ENCODE measurements around the gene KCNE4.
"Not testable (repeated sequence)": the region's sequence is repeated elsewhere in the genome, so short reads cannot be mapped to it uniquely, and the experiment has no call there.

KCNE4 gene

DNA sequence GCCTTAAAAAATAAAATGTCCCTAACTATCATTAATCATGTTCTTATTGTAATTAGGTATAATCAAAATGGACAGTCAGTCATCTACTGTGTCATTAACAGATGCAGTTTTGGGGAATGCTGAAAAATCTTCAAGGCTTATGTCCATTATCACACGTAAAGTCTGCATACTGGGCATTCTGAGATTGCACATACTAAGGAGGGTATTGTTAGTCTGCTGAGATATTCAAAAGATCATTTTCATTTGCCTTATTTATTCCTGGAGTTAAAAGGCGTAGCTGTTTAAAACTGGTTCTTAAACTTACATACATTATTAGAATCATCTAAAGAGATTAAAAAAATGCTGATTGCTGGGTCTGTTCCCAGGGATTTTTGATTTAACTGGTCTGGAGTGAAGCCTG is 27.4 kb downstream of the KCNE4 start:
- no peaks in the 10 kb centered on the region for H4K20me1 ChIP-seq (ENCODE audit: insufficient read depth, low read length, poor library complexity, severe bottlenecking)
- TF ChIP-seq, protein P1, sequence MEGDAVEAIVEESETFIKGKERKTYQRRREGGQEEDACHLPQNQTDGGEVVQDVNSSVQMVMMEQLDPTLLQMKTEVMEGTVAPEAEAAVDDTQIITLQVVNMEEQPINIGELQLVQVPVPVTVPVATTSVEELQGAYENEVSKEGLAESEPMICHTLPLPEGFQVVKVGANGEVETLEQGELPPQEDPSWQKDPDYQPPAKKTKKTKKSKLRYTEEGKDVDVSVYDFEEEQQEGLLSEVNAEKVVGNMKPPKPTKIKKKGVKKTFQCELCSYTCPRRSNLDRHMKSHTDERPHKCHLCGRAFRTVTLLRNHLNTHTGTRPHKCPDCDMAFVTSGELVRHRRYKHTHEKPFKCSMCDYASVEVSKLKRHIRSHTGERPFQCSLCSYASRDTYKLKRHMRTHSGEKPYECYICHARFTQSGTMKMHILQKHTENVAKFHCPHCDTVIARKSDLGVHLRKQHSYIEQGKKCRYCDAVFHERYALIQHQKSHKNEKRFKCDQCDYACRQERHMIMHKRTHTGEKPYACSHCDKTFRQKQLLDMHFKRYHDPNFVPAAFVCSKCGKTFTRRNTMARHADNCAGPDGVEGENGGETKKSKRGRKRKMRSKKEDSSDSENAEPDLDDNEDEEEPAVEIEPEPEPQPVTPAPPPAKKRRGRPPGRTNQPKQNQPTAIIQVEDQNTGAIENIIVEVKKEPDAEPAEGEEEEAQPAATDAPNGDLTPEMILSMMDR (conservative IDR thresholded peaks at IDR 0.05; ENCODE audit: low read length): no peak
- TF ChIP-seq EZH2phosphoT487 (IDR thresholded peaks at IDR 0.05; ENCODE audit: borderline replicate concordance): no peak
- no peaks in the 10 kb centered on the region for H3F3A ChIP-seq (ENCODE audit: low read depth)
- H3K9me2 ChIP-seq (replicated peaks; ENCODE audit: low read depth, low read length): no peaks in the 10 kb centered on the region
- H3K36me3 ChIP-seq (ENCODE audit: insufficient read depth, low read length): no peaks in the 10 kb centered on the region
- H2AFZ ChIP-seq (ENCODE audit: low read length): no peak overlapping the region
- H3K9me3 ChIP-seq (ENCODE audit: insufficient read depth, low read depth, low read length): no peaks in the 10 kb centered on the region
- H3K27me3 ChIP-seq (ENCODE audit: insufficient read depth, low read length, poor library complexity, severe bottlenecking): no peaks in the 10 kb centered on the region
- no peak overlapping the region for H3K9ac ChIP-seq (ENCODE audit: low read depth, low read length, poor library complexity, severe bottlenecking)
- H3K4me3 ChIP-seq (ENCODE audit: low read length, poor library complexity, severe bottlenecking): no peak overlapping the region
- H3K4me2 ChIP-seq (ENCODE audit: low read depth, low read length, poor library complexity, severe bottlenecking): no peak overlapping the region
- H3K79me2 ChIP-seq (ENCODE audit: insufficient read depth, low read length): no peaks in the 10 kb centered on the region
- H3K4me1 ChIP-seq (ENCODE audit: insufficient read depth, low read length, poor library complexity, severe bottlenecking): peaks cover 6% of the 10 kb centered on the region

DNA sequence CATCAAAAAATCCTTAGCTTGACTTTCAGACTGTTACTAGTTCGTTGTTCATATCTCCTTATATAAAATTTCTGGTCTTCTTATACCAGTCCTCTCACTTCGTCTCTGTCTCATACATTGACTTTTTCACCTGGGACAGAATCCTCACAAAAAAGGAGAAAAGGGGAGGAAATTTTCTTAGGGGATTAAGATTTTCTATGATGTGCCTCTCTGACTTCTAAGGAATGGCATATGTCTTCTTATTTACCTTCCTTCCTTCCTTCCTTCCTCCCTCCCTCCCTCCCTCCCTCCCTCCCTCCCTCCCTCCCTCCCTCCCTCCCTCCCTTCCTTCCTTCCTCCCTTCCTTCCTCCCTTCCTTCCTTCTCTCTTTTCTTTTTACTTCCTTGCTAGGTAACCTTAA is 27.9 kb downstream of the KCNE4 start:
- H3K4me2 ChIP-seq (ENCODE audit: low read depth, low read length, poor library complexity, severe bottlenecking): no peak overlapping the region
- H3K9me2 ChIP-seq (replicated peaks; ENCODE audit: low read depth, low read length): no peaks in the 10 kb centered on the region
- no peaks in the 10 kb centered on the region for H3F3A ChIP-seq (ENCODE audit: low read depth)
- no peaks in the 10 kb centered on the region for H4K20me1 ChIP-seq (ENCODE audit: insufficient read depth, low read length, poor library complexity, severe bottlenecking)
- no peak overlapping the region for H3K4me3 ChIP-seq (ENCODE audit: low read length, poor library complexity, severe bottlenecking)
- peaks cover 6% of the 10 kb centered on the region for H3K4me1 ChIP-seq (ENCODE audit: insufficient read depth, low read length, poor library complexity, severe bottlenecking)
- no peaks in the 10 kb centered on the region for H3K36me3 ChIP-seq (ENCODE audit: insufficient read depth, low read length)
- no peaks in the 10 kb centered on the region for H3K9me3 ChIP-seq (ENCODE audit: insufficient read depth, low read depth, low read length)
- no peak overlapping the region for H2AFZ ChIP-seq (ENCODE audit: low read length)
- no peak overlapping the region for H3K9ac ChIP-seq (ENCODE audit: low read depth, low read length, poor library complexity, severe bottlenecking)
- H3K27me3 ChIP-seq (ENCODE audit: insufficient read depth, low read length, poor library complexity, severe bottlenecking): no peaks in the 10 kb centered on the region
- TF ChIP-seq EZH2phosphoT487 (IDR thresholded peaks at IDR 0.05; ENCODE audit: borderline replicate concordance): no peak
- TF ChIP-seq, protein P1 (conservative IDR thresholded peaks at IDR 0.05; ENCODE audit: low read length): no peak
- H3K79me2 ChIP-seq (ENCODE audit: insufficient read depth, low read length): no peaks in the 10 kb centered on the region

DNA sequence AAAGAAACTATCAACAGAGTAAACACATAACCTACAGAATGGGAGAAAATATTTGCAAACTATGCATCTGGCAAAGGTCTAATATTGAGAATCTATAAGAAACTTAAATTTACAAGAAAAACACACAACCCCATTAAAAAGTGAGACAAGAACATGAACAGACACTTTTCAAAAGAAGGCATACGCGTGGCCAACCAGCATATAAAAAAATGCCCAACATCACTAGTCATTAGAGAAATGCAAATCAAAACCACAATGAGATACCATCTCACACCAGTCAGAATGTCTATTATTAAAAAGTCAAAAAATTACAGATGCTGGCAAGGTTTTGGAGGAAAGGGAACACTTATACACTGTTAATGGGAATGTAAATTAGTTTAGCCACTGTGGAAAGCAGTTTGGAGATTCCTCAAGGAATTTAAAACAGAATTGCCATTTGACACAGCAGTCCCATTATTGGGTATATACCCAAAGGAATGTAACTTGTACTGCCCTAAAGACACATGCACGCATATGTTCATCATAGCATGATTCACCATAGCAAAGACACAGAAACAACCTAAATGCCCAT is 28.9 kb downstream of the KCNE4 start:
- not testable (repeated sequence) for H3K4me3 ChIP-seq (ENCODE audit: low read length, poor library complexity, severe bottlenecking); H3K36me3 ChIP-seq (ENCODE audit: insufficient read depth, low read length); H4K20me1 ChIP-seq (ENCODE audit: insufficient read depth, low read length, poor library complexity, severe bottlenecking); H3K27me3 ChIP-seq (ENCODE audit: insufficient read depth, low read length, poor library complexity, severe bottlenecking); H3K4me1 ChIP-seq (ENCODE audit: insufficient read depth, low read length, poor library complexity, severe bottlenecking); H3K9me2 ChIP-seq (replicated peaks; ENCODE audit: low read depth, low read length); H3F3A ChIP-seq (ENCODE audit: low read depth); H3K79me2 ChIP-seq (ENCODE audit: insufficient read depth, low read length); H3K9ac ChIP-seq (ENCODE audit: low read depth, low read length, poor library complexity, severe bottlenecking); H3K9me3 ChIP-seq (ENCODE audit: insufficient read depth, low read depth, low read length); H2AFZ ChIP-seq (ENCODE audit: low read length); H3K4me2 ChIP-seq (ENCODE audit: low read depth, low read length, poor library complexity, severe bottlenecking)

DNA sequence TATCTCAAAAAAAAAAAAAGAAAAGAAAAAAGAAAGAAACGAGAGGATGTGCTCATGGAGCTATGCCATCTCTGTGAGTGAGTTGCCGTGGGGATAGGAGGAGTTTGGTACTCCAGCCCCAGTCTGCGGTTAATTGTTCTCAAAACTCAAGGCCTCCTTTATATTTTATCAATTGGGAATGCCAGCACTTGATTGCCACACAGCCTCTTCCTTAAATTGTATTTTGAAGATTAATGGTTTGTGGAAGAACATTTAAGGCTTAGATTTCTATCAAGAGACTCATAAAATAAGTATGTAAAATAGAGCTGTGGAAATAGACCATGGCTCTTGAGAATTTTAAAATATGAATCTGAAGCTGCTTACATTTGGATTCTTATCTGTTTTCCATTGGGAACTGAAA is 29.8 kb downstream of the KCNE4 start:
- Histone ChIP-seq H3K9ac (ENCODE audit: low read depth, low read length, poor library complexity, severe bottlenecking) (no peak overlapping the region), H3K79me2 (ENCODE audit: insufficient read depth, low read length) (no peaks in the 10 kb centered on the region), H3F3A (ENCODE audit: low read depth) (no peaks in the 10 kb centered on the region), H3K27me3 (ENCODE audit: insufficient read depth, low read length, poor library complexity, severe bottlenecking) (no peaks in the 10 kb centered on the region), H4K20me1 (ENCODE audit: insufficient read depth, low read length, poor library complexity, severe bottlenecking) (no peaks in the 10 kb centered on the region), H3K4me3 (ENCODE audit: low read length, poor library complexity, severe bottlenecking) (no peak overlapping the region), H3K9me2 (replicated peaks; ENCODE audit: low read depth, low read length) (no peaks in the 10 kb centered on the region), H3K36me3 (ENCODE audit: insufficient read depth, low read length) (no peaks in the 10 kb centered on the region), H3K4me1 (ENCODE audit: insufficient read depth, low read length, poor library complexity, severe bottlenecking) (peaks cover 6% of the 10 kb centered on the region), H3K9me3 (ENCODE audit: insufficient read depth, low read depth, low read length) (no peaks in the 10 kb centered on the region), H2AFZ (ENCODE audit: low read length) (no peak overlapping the region), H3K4me2 (ENCODE audit: low read depth, low read length, poor library complexity, severe bottlenecking) (no peak overlapping the region)
- TF ChIP-seq, protein P1 (conservative IDR thresholded peaks at IDR 0.05; ENCODE audit: low read length): no peak
- no peak for TF ChIP-seq EZH2phosphoT487 (IDR thresholded peaks at IDR 0.05; ENCODE audit: borderline replicate concordance)
